Bone marrow (tissue), 2 donors: Measurements from ENCODE around the gene AVPR2.

Source experiments
- DNase-seq, 2 donors: peaks; one replicate each; lab custom pipeline; 2025; lab: John Stamatoyannopoulos, UW

The AVPR2 gene

GRCh38 chrX:153913701-153914100 lies 9.2 kb downstream of the AVPR2 start:
- no peak for DNase-seq

DNA sequence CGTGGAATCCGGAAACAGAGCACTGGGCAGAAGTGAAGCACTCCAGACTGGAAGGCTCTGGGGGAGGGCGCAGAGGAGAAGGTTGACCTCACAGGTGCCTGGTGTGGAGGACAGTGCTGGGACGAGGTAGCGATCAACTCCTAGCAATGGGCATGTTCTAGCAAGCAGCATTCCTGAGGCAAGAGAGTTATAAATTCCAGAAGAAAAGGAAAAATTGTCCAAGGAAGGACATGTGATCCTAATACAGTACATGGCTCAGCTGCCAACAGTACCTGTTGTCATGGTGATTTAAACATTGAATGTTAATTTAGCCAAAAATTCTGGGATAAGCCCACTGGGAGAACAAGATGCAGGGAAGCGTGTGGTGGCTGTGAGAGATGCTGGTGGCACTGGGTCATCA lies 13.4 kb downstream of the AVPR2 start:
- no peak for DNase-seq

DNA sequence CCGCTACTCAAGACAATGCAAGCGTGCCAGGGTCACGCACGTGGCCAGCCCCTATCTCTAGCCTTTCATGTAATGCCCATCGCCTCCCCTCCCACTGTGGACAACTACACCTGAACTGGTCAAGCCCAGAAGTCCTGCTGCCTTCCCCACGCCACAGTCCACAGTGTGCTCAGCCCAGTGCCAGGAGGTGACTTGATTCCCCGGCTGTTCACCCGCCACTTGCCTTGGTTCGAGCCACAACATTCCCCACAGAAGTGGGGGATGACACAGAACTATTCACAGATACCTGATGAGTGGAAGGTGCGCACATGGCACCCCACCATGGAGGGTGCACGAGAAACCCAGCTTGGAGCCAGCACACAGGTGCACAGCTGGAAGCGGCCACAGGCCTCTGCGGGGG lies 14.8 kb downstream of the AVPR2 start:
- no peak for DNase-seq

DNA sequence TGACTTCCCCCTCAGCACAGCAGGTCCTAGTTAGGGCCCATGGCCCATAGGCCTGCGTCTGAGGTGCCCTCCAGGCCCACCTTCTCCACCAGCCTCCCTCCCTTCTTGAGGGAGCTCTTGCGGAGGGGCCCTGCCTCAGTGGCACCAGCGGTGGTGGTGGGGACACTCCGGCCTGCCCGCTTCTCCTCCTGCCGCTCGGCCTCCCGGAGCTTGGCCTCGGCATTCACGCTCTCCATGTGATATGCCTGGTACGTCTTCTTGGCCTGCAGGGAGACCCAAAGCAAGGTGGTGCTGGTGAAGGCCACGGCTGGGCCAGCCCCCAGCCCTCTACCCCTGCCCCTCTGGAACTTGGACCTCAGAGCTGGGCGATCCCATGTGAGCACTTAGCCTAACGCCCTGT lies 16.1 kb downstream of the AVPR2 start:
- DNase-seq, result no peak

DNA sequence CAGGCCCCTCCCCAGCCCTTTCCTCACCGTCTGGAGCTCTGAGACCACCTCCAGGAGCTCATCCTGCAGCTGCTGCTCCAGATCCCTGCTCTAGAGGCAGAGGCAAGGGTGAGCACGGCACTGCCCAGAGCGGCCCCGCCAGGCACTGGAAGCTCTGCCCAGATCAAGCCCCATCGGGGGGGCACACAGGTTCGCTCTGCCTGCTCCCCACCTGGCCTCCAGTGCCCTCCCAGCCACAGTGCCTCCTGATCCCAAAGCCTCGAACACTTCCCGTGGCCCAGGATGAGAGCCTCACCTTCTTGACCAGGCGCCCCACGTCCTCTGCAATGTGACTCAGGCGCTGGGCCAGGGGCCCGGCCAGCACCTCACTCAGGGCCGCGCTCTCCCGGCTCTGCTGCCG lies 16.6 kb downstream of the AVPR2 start:
- DNase-seq, result no peak

DNA sequence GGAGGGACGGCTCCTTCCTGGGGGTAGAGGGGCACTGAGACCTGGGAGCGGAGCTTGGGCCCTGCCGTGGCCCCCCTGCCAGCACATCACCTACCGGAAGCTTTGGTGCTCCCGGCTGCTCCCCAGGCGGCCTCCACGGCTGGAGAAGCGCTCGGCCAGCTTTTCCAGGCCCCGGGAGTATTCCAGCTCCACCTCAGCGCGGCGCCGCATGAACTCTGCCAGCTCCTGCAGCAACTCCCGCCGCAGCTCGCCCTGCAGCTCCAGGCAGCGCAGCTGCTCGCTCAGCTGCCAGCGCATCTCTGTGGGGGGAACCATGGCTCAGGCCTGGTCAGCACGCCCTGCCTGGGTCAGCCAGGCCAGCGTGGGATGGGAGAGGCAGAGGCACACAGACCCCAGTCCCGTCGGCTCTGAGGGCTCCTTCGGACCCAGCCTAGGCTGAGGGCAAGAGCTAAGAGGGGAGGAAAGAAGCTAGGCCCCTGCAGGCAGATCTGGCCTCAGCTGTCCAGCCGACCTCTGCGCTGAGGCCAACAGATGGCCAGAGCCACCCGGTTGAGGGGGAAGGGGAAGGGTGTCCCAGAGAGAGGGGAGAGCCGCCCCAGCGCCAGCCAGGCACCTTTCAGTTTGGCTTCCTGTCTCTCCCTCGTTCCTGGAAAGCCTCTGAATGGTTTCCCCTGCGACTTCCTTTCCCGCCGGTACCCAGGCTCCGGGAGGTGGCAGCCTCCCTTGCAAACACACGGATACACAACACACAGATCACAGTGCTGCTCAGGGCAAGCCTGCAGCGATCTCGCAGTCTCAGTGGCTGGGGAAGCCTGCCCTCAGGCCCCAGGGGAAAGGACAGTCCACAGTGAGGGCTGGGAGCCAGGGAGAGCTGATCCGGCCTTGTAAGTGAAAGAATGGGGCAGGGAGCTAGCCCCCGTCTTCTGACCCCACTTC lies 17.3 kb downstream of the AVPR2 start:
- no peak for DNase-seq

DNA sequence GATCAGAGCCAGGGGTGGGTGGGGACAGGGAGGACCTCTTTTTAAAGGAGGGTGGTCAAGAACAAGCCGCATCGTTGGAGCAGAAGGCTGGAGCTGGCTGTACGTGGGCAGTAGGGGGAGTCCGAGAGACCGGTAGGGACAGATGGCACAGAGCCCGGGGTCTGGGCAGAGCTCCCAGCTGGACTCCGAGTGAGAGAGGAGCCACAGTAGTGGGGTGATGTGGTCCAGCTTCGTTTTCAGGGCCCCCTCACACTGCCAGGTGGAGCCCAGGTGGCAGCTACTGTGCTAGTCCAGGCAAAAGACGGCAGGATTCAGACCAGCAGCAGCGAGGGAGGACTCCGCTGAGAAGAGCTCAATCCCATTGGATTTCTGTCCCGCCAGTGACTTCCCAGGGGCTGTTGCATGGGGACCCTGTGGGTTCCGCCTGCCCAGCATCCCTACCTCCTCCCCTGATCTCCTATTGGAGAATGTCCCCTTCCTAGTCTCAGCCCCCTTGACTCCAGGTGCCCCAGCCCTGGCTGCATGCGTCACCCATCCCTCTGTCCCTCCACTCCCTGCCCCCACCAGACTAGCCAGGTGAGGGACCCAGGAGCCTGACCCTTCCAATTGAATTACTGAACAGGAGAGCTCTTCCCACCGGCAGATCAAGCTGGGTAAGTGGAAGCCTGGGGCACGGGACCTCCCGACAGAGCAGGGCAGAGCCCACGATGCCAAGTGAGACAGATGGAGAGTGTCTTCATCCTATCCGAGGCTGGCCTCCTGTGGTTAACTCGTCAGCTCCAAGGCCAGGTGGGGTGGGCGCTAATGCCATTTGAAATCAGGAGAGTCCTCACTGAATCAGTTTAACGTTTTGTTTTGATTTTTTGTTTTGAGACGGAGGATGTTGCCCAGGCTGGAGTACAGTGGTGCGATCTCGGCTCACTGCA lies 18.7 kb downstream of the AVPR2 start:
- no peak for DNase-seq

- DNase-seq, result peak in 1 of 2 donors; percentile 35
Measured at GRCh38 chrX:153924149-153924861, 19.8 kb downstream of the AVPR2 start.

DNA sequence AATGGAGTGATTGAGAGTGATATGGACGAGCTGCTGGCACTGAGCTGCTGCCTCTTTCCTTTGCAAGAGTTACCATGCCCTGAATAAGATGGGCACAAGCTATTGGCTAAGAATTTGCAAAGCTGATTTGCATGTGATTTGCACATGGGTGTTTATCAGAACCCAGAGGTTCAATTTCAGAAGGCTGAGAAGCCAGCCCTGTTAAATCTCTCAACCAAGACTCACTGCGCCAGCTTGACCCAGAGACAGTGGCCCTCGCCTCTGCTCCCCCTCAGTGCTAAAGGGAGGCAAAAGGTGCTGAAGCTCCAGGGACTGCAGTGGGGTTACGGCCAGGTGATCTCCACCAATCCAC lies 20.9 kb downstream of the AVPR2 start:
- DNase-seq, result no peak

GRCh38 chrX:153925739-153926551 lies 21.5 kb downstream of the AVPR2 start, which contains the start of gene ARHGAP4:
ARHGAP4 (minus strand) TSS chrX:153926264; CDS start chrX:153926202, 62 bp downstream.
- no peak for DNase-seq

GRCh38 chrX:153926552-153926857 lies 22.0 kb downstream of the AVPR2 start:
- no peak for DNase-seq

DNA sequence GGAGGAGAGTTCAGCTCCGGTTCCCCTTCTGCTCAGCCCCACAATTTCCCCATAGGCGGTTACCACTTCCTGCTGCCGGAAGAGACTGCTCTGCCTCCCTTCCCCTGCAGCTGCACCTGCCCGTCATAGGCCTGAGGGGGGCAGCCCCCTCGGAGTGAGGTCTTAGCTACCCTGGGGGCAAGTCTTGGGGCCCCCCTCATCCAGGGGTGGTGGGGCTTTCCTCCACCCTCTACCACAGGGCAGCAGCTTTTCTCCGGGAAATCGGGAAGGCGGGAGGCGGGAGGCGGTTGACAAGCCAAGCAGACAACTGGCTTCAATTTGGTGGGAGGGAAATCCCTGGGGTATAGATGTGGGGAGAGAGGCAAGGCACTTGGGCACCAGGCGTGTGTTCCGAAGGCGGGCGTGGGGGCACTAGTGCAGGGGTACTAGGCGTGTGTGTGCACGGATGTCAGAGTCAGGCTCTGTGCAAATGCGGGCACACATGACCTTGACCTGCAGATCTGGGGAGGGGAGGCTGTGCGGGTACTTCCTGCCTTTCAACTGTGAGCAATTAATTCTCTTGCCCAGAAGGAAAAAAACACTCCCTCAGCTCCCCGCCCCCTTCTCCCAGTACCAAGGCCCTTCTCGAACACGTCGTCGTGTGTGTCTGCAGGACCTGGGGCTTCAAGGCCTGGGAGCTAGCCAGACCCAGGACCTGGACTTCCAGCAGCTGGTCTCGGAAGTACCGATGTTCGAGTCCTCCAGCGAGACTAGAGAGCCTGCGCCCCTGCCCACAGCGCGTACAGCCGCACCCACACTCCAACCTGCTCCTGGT lies 22.6 kb downstream of the AVPR2 start:
- DNase-seq, result peak; percentile 26 to 85

GRCh38 chrX:153927672-153927921 lies 23.1 kb downstream of the AVPR2 start:
- DNase-seq, result no peak

DNA sequence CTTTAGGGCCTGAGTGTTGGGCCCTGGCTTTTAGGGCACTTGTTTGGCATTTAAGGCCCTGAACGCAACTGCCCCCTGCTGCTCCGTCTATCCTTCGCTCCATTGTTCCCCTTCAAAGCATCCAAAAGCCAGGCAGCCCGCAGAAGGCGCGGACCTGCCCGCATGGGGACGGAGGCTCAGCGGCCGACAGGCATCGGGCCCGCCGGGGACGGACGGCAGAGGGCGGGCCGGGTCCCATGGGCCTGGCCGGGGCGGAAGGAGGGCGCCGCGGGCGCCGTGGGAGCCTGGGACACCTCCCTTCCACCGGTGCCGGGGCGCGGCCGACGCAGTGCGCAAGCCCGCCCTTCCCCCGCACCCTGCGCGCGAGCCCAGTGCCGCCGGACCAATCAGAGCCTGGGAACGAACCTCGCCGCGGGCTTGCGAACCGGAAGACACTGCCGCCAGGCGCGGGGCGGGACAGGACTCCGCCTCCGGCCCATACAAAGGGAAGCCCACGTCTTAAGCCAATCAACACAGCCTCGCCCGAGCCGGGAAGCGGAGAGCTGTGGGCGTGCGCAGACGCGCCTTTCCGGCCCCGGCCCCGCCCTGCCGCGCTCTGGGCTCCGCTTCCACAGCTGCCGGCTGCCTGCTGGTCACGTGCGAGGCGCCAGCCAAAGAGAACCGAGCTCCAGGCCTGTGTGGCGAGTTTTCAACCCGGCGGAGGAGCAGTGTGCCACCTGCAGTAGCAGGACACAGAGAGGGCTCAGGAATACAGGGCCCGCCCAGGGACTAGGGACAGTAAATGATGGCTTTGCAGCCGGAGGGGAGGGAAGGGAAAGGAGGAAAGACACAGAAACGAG lies 23.7 kb downstream of the AVPR2 start:
- peak; percentile 52 to 88 for DNase-seq

GRCh38 chrX:153928846-153929245 lies 24.4 kb downstream of the AVPR2 start:
- DNase-seq, result no peak

DNA sequence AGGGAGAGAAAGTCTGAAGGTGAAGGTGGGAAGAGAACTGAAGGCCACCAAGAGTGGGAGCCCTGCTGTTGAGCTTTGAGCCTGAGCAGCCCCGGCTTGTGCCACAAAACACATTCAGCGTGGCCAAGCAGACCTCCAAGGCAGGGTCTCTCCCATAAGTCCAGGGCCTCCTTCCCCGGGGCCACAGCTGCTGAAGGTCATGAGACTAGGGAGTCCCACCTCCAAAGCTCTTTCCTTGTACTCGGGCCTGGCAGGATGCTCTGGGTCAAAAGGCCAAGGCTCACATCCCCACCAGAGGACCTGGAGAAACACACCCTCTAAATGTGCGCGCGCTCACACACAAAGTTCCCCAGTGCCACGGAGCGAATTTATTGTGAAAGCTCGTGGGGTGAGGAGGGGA lies 25.1 kb downstream of the AVPR2 start:
- no peak for DNase-seq

DNA sequence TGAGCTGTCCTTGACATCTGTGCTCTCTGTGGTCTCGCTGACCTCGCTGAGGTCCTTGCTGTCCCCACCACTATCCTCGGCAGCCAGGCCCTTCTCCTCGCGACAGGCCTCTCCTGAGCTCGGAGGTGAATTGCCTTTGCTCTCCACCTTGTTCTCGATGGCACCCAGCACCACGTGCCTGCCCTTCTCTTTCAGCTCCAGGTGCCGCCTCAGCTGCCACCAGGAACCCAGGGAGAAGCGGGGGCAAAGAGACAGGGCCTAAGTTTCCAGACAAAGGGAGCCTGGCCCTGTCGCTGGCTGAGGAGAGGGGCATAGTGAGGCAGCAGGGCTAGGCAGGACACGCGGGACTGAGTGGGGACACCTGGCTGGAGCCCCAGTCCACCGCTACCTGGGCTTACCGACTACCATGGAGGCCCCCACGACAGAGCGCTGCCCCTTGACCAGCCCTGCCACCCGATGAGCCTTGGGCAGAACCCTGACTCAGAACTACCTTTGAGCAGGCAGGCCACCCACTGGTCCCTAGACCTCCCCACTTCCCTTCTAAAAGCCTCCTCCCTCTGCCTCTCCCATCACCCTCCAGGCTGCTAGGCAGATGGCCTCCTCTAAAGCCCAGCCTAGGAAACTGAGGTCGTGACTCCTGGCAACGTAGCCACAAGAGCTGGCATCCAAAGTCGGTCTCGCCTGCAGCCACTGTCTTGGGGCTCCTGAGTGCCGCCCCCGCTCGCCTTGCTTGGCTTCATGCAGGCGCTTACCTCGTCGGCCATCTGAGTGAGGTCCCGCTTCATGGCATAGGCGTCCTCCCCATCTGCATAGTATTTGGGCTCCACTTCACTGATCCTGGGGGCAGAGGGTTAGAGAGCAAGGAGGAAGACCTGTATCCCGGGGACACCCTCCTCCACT lies 25.8 kb downstream of the AVPR2 start:
- DNase-seq, result no peak

DNA sequence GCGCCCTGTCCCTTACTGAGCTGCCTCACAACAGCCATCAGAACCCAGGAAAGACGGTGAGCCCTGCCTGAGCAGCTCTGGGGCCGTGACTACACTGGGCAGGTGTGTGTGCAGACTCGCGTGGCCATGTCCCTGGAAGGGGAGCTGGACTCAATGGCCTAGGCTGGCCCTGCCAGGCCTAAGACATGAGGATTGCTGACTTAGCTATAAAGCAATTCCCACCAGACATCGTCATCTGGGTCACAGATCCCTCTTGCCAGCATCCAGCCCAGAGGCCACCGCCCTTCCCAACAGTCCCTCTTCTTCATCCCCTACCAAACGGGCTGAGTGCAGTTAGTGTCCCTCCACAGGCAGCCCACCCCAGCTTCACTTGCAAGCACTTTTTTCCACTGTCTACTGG lies 26.7 kb downstream of the AVPR2 start:
- no peak for DNase-seq

DNA sequence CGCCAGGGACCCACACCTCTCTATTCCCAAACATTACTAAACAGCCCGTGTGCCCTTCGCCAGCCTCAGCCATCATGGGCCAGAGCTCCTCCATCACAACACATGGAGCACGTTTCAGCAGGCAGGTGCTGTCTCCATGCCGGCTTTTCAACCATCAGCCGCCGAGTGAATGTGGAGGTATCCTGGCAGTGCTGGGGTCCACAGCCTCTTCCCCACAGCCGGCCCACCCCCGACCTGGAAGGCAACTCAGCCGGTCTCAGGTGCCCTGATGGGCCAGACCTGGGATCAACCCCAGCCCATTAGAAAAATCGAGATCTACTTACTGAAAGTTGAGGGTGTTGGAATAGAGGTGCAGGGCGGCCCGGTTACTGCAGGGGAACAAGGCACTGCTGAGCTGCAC lies 27.3 kb downstream of the AVPR2 start:
- no peak for DNase-seq
